22Rv1 (cell line): Measurements from ENCODE around the gene WRAP53.

ENCODE experiments used
- ZFX ChIP-seq: fragments of 450-650 bp; IDR thresholded peaks from 2 replicates; pipeline ENCODE4 v1.6.1; 2017; ENCODE audit warnings: antibody characterized with exemption, borderline replicate concordance
- TF ChIP-seq, protein P1 (sequence below): fragments of 450-650 bp; IDR thresholded peaks from 2 replicates; pipeline ENCODE4 v1.5.1; 2017; ENCODE audit warnings: mild to moderate bottlenecking

DNA sequence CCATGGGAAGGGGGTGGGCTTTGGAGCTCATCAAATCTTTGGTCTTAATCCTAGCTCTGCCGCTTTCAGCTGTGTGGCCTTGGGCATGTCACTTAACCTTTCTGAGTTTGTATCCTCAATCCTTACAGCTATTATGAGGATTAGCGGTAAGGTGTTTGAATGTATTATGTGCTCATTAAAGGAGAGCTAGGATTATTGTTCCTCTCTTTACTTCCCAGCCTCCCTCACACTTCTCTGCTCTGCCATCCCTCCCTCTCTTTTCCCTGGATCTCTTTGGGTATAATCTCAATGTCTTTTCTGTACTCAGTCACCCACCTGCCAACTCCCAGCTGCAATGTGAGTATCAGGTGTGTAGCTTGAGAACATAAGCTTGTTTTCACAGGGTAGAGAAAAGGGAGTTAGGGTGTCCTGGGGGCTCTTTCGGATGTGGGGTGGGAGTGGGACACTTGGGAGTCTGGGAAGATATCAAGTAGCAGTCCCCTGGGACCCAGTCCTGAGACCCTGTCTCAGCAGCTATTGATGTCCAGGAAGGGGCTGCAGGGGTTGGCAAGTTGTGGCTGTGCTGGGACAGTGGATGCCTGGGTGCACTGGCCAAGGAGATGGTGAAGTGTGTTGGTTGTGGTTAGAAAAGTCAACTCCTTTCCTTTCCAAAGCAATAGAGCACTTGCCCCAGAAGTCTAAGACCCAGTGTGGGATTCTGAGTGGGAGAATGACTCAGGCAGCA lies 18.5 kb downstream of the WRAP53 start:
- TF ChIP-seq, protein P1, sequence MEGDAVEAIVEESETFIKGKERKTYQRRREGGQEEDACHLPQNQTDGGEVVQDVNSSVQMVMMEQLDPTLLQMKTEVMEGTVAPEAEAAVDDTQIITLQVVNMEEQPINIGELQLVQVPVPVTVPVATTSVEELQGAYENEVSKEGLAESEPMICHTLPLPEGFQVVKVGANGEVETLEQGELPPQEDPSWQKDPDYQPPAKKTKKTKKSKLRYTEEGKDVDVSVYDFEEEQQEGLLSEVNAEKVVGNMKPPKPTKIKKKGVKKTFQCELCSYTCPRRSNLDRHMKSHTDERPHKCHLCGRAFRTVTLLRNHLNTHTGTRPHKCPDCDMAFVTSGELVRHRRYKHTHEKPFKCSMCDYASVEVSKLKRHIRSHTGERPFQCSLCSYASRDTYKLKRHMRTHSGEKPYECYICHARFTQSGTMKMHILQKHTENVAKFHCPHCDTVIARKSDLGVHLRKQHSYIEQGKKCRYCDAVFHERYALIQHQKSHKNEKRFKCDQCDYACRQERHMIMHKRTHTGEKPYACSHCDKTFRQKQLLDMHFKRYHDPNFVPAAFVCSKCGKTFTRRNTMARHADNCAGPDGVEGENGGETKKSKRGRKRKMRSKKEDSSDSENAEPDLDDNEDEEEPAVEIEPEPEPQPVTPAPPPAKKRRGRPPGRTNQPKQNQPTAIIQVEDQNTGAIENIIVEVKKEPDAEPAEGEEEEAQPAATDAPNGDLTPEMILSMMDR, result no peak
- no peak for TF ChIP-seq ZFX
